ENCODE measurements around the gene PARP8.

The PARP8 gene

DNA sequence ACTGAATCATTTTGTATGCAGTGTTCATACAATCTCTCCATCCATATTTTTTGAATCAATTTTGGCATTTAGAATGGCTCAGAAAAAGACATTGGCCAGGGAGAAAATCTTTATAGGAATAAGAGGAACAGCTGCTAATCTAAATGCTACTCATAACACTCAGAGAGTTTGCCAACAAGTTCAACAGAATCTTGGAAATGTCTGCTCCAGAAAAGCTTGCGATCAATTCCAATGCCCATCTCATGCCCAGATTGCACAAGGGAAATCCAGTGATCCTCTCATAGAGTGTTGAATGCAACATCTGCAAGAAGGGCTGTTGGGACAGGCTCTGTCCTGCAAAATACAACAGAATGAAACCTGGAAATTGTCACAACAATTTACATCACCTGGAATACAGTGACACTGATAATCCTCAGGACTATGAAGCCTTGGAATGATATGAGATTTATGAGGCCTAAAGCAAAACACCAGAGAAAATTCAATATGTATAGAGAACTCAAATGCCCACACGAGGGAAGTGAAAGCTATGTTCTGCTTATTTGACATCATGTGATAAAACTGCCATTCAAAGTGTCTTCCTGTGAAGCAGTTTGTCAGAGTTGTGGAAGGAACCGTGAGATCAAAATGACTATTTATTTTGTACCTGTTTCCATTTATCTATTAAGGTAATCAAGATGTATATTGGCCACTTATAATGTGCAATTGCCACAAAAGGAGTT, 190.1 kb downstream of the PARP8 start:
- no peak for DNase-seq

- no peak for DNase-seq
Observed at GRCh38 chr5:50863534-50864170, 197.2 kb downstream of the PARP8 start.

GRCh38 chr5:50864466-50864865, 198.0 kb downstream of the PARP8 start:
- no peak for DNase-seq

DNA sequence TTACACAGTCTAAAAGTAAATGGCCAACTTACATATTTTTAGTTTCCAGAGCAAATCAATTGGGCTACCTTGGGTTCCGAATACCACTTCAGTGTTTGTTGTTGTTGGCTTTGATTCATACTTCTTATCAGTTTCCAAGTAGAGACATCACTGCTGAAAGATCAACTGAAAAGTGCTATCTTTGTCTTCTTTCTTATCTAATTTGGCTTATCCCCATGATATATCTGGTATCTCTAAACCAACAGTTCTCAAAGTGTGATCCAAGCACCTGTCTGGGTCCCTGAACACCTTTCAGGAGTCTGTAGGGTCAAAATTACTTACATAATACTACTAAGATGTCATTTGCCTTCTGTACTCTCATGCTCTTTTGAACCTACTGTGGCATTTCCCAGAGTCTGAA, 200.0 kb downstream of the PARP8 start:
- DNase-seq: no peak

DNA sequence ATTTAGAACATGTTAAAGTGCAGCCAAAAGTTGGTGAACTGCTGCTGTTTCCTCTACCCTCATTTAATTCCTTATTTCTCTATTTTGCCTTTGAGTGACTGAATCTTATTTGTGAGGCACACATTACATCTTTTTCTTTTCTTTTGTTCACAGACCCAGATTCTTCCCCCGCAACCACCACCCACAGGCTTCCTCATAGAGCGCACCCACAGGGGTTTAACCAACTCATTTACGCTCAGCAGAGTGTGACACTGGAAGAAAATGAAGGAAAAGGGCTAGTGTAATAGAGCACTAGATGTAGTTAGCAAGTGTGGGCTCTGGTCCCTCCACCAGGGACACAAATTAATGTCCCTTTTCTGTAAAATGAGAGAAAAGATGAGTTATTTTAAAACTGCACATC, 200.7 kb downstream of the PARP8 start:
- DNase-seq: no peak

- DNase-seq: no peak
Observed at GRCh38 chr5:50873595-50874277, 207.3 kb downstream of the PARP8 start.

- DNase-seq: no peak
Observed at GRCh38 chr5:50874306-50875001, 208.0 kb downstream of the PARP8 start.

GRCh38 chr5:50875002-50875344, 208.5 kb downstream of the PARP8 start:
- no peak for DNase-seq

DNA sequence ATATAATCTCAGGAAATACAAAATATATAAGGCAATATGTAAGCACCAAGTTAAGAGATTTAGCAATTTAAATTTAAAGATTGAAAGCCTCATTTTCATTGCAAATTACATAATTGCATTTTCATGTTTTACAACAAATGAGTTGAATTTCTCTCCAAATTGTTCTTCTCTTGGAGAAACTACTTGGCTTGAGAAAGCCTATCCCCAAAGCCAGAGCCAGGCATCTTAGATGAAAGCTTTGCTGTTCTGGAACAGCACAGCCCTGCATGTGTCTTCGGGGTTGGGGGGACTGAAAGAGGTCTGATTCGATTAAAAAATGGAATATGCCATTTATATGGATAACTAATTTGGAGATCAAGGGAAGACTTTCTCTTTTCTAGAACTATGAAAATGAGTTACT, 212.0 kb downstream of the PARP8 start:
- DNase-seq: no peak

GRCh38 chr5:50881407-50881806, 215.0 kb downstream of the PARP8 start:
- DNase-seq: no peak

DNA sequence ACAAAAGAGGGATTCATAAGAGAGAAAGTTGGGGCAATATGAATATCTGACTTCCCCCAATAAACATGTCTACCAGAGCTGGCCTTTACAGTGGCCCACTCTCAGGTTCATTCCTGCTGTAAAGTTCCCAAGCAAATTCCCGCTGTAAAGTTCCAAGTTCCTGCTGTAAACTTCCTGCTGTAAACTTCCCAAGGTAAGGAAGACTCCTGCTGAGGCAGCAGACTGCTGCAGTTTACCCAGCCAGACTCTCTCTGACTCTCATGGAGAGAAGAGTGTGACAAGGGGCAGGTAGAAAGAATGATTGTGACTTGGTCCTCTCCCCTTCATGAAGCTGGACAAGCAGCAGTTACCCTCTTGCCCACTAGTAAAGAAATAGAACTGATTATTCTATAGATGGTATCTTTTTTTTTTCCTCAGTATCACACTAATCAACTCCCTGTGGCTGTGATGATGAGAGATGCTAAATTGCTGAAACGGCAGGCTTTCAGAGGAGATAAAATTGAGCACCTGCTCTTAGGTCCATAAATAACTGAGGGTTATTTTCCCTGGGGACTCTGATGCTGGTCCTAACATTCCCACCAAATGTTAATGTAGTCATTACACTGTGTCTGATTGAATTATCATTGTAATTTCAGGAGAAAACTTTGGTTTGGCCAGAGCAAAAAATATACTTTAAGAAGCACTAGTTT, 220.4 kb downstream of the PARP8 start:
- no peak for DNase-seq

DNA sequence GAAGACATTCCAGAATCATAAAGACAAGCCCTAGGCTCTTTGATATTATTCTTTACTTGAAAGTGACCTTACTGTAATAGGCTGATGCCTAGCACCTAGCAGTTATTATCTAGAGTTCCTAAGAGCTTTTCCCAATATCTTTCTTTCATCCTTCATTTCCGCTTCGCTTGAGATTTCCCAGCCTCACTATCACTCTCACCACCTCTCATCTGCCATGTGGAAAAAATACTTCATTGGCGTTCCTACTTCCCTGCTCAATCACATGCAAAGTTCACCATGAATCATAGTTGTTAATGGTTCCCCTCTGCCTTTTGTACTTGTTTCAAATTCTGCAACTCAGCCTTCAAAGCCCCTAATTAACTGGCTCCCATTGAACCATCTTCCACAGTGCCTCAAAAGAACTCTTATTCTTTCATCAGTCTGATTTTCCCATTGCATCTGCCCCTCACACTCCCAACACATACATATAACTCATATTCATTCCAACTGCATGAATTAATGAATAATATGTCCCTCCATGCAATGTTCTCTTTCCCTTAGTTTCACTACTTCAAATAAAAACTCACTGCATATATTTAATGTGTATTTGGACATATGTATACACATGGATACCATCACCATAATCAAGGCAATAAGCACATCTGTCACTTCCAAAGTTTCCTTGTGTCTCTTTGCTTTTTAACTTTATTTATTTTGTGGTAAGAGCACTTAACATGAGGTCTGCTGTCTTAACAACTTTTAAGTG, 221.6 kb downstream of the PARP8 start:
- DNase-seq: no peak

DNA sequence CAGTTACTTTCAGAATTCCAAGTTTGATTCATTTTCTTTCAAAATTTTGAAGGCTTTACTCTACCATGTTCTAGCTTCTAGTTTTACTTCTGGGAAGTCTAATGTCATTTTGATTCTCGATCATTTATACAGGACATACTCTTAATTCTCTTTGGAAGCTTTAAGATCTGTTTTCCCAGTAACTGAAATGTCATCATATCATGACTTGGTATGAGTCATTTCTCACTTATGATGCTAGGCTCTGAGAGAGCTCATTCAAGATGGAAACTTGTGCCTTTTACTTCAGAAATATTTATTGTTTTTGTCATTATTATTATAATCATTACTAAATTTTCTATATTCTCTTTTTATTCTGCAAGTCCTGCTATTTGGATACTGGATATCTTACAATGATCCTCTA, 222.3 kb downstream of the PARP8 start:
- no peak for DNase-seq

- DNase-seq: no peak
Observed at GRCh38 chr5:50889790-50890189, 223.4 kb downstream of the PARP8 start.

Data from stimulated activated CD4-positive, alpha-beta T cell treated with anti-CD3 and anti-CD28 coated beads, Interleukin-4, amount 100 ng/mL, for 24 hours (primary cell).